Naive thymus-derived CD4-positive, alpha-beta T cell (primary cell): ENCODE data around the gene ZC3H10. TPM values are rescaled to one million over a fixed set of nuclear protein-coding genes. Genes with fewer than 3 reads are reported as not detected.

ENCODE experiments used
- ATAC-seq: fragments of 150-1000 bp; cut with Tn5 transposase; 2 replicates; pipeline ENCODE4 v1.10.0; 2021; ENCODE audit warnings: mild to moderate bottlenecking, moderate library complexity
- CTCF ChIA-PET: fragments of 350-600 bp; sonication (Branson Sonifier 250); formaldehyde crosslinking; loops from one replicate; lab custom pipeline; 2021; ENCODE audit warnings: antibody characterized with exemption; lab: Charles Lee
- POLR2A ChIA-PET: fragments of 350-600 bp; sonication (Branson Sonifier 250); formaldehyde crosslinking; loops from one replicate; lab custom pipeline; 2021; ENCODE audit warnings: antibody characterized with exemption, inconsistent platforms; lab: Charles Lee
- DNase-seq, 9 donors: peaks; one replicate each; pipeline versions ENCODE4 v3.0.0 to v3.0.0-alpha.2; 2020 to 2022; ENCODE audit warnings: mixed read lengths in 1 of 9
- H3K27ac ChIP-seq: one replicate; pipeline ENCODE4 v1.7.0; 2013; ENCODE audit warnings: mild to moderate bottlenecking, low read depth, low read length, moderate library complexity
- H3K27me3 ChIP-seq, 2 donors: one replicate each; pipeline ENCODE4 v1.7.0; 2013; ENCODE audit warnings: low read length in 2 of 2, mild to moderate bottlenecking in 2 of 2, moderate library complexity in 2 of 2; ENCODE audit not compliant: control insufficient read depth in 2 of 2, insufficient read depth in 2 of 2
- H3K36me3 ChIP-seq, 3 experiments: 1 replicate in 2 of 3; 2 replicates in 1 of 3; pipeline ENCODE4 v1.7.0; 2013; ENCODE audit warnings: low read length in 3 of 3, mild to moderate bottlenecking in 3 of 3, moderate library complexity in 1 of 3; ENCODE audit not compliant: insufficient read depth in 3 of 3, control insufficient read depth in 2 of 3
- H3K4me1 ChIP-seq, 2 donors: one replicate each; pipeline ENCODE4 v1.7.0; 2013; ENCODE audit warnings: low read length in 2 of 2, mild to moderate bottlenecking in 2 of 2, moderate library complexity in 1 of 2; ENCODE audit not compliant: control insufficient read depth in 2 of 2, insufficient read depth in 2 of 2
- H3K4me3 ChIP-seq: 2 replicates; pipeline ENCODE4 v1.7.0; 2013; ENCODE audit warnings: mild to moderate bottlenecking, low read length
- H3K9me3 ChIP-seq, 3 experiments: 1 replicate in 2 of 3; 2 replicates in 1 of 3; pipeline ENCODE4 v1.7.0; 2013; ENCODE audit warnings: low read length in 3 of 3; ENCODE audit not compliant: control insufficient read depth in 2 of 3
- H3K27ac Mint-ChIP-seq, 9 donors: one replicate each; pipeline ENCODE4 v1.8.0; 2020 to 2022; ENCODE audit warnings: mixed read lengths in 9 of 9, mild to moderate bottlenecking in 8 of 9, moderate library complexity in 5 of 9, inconsistent platforms in 2 of 9
- H3K27me3 Mint-ChIP-seq, 5 donors: one replicate each; pipeline ENCODE4 v1.8.0; 2021 to 2022; ENCODE audit warnings: mixed read lengths in 5 of 5, mild to moderate bottlenecking in 1 of 5
- H3K36me3 Mint-ChIP-seq, 5 donors: one replicate each; pipeline ENCODE4 v1.8.0; 2020 to 2022; ENCODE audit warnings: mixed read lengths in 5 of 5, mild to moderate bottlenecking in 3 of 5, inconsistent platforms in 1 of 5
- H3K4me1 Mint-ChIP-seq, 7 donors: one replicate each; pipeline ENCODE4 v1.8.0; 2020 to 2022; ENCODE audit warnings: mixed read lengths in 7 of 7, mild to moderate bottlenecking in 3 of 7, inconsistent platforms in 1 of 7
- H3K4me3 Mint-ChIP-seq, 10 donors: one replicate each; pipeline ENCODE4 v1.8.0; 2020 to 2022; ENCODE audit warnings: mild to moderate bottlenecking in 10 of 10, mixed read lengths in 10 of 10, moderate library complexity in 6 of 10, inconsistent platforms in 2 of 10
- H3K9me3 Mint-ChIP-seq, 11 donors: one replicate each; pipeline ENCODE4 v1.8.0; 2020 to 2022; ENCODE audit warnings: mixed read lengths in 11 of 11, mild to moderate bottlenecking in 4 of 11, inconsistent platforms in 1 of 11, moderate library complexity in 1 of 11
- intact Hi-C, 2 donors: fragments of 100-400 bp; cut with micrococcal nuclease; formaldehyde crosslinking; loops; one replicate each; pipeline ENCODE4 v1.15.1; 2023
- polyA plus RNA-seq, 2 donors: library from polyadenylated mRNA; unstranded; fragments of 300-500 nt; fragmentation: Illumina TruSeq; gene quantifications; one replicate each; pipeline ENCODE4 v1.2.3, GENCODE V29; 2021
- total RNA-seq, 6 experiments: library from RNA in 5 of 6; stranded (reverse) in 5 of 6; gene quantifications; 1 replicate in 5 of 6; 2 replicates in 1 of 6; pipeline ENCODE4 v1.2.3 and lab custom pipeline; 2021 to 2026

The ZC3H10 gene
- total and polyA plus RNA-seq, 7 experiments from 2014 or later, result 2.4 to 16.3 (median 8.5) TPM

DNA sequence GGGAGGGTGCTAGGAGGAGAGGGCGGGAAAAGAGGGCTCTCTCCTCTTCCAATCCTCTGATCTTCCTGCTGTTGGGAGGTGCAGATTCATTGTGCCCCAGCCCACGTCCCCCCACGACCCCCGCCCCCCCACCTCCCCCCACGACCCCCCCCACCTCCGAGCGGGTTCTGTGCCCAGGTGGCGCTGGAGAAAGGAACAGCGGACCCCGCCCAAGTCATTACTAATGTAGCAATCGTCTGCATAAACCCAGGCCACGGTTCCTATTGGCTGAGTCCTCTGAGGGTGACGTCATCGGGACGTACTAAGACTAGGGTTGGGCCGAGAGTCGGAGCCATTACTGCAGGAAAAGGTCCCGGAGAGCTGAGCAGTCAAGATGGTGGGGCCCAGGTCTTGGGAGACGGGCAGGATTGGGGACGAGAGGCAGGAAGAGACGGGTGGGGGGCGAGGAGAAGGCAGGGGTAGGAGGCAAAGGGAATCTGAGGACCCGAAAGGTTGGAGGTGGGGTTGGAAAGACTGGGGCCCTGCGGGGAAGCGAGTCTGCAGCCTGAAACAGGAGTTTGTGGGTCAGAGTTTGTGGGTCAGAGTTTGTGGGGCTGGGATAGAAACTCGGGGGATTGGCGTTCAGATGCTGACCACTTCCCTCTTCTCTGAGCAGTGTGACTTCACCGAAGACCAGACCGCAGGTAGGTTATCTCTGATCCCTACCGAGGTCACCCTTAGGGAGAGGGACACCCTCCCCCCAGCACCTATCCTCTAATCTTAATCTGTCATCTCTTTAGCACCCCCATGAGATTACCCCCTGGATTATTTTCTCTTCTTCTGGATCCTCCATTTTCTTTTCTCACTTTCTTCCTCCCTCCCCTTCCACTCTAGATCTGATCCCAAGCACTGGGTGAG lies 40.2 kb downstream of the ZC3H10 start, which contains the start of gene MYL6:
TSS of gene MYL6 (plus strand) at position 331 of the 897 bp plus-strand sequence. CDS start at position 374, 43 bp downstream.
- peak within 1 kb of the TSS; percentile 94 to 99 (median 96) for H3K4me3 Mint-ChIP-seq
- Histone ChIP-seq H3K4me1 (peaks cover 24 to 26% of the 10 kb centered on the region in 2 donors), H3K36me3 (peaks cover 4 to 39% (median 20%) of the 10 kb centered on the region in 3 experiments), H3K9me3 (no peaks in the 10 kb centered on the region), H3K27me3 (no peaks in the 10 kb centered on the region), H3K27ac (peak within 1 kb of the TSS; percentile 98), H3K4me3 (peak within 1 kb of the TSS; percentile 89)
- ATAC-seq, result peak; percentile 91
- H3K9me3 Mint-ChIP-seq, result no peaks in the 10 kb centered on the region
- H3K27ac Mint-ChIP-seq, result peak within 1 kb of the TSS; percentile 88 to 99 (median 97)
- peaks cover 0 to 42% (median 10%) of the 10 kb centered on the region in 5 donors for H3K36me3 Mint-ChIP-seq
- ChIA-PET POLR2A (interaction anchor here (0.7 to 12.7 kb wide), 12 partner anchors 9 to 1267 kb away, joined by 3 to 161 read pairs (median 8); partner anchors contain the start of genes CNPY2, DGKA, ESYT1 and RNF41), CTCF (interaction anchor here (1.0 to 3.8 kb wide), 6 partner anchors 18 to 306 kb away, joined by 3 to 15 read pairs (median 6); partner anchors contain the start of genes ESYT1 and ZC3H10)
- H3K27me3 Mint-ChIP-seq, result no peaks in the 10 kb centered on the region
- peak; percentile 58 to 97 (median 89) for DNase-seq
- H3K4me1 Mint-ChIP-seq, result peaks cover 31 to 59% (median 54%) of the 10 kb centered on the region in 7 donors
- intact Hi-C loops, result loop anchor here (1.0 to 5.0 kb wide), 8 partner anchors 31 to 203 kb away; partner anchors contain the start of genes SMARCC2 (in 2 of the 2), ZC3H10 (in 2 of the 2), NABP2 (in 1 of the 2) and RAB5B (in 1 of the 2)

DNA sequence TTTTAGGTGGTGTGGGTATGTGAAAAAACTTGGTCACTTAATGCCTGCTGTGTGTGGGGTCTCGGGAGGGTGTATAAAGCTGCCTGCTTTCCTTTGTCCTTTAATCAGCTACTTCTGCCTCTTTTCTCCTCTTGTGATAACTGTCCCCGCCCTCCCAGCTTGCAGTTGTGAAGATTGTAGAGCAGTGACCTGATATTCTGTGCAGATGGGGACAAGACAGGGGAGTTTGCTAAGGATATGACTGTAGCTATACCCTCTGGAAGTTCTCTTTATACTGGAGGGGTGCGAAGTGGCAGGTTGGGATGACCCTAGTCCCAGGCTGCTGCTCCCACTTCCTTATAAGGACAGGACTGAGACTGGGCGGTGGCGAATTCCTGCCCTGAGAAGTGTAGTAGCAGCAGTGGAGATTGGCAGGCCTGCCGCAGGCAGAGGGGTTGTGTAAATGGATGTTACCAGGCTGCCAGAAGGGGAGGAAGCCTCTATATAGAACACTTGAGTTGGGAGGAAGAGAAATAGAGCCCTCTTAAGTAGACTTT lies 40.9 kb downstream of the ZC3H10 start:
- H3K27me3 Mint-ChIP-seq, result no peaks in the 10 kb centered on the region
- DNase-seq, result peak in 3 of 9 donors; percentile 28 to 36 (median 32)
- H3K36me3 Mint-ChIP-seq, result peaks cover 0 to 47% (median 10%) of the 10 kb centered on the region in 5 donors
- peak overlapping the region; percentile 88 to 99 (median 97) for H3K27ac Mint-ChIP-seq
- peak overlapping the region; percentile 94 to 99 (median 96) for H3K4me3 Mint-ChIP-seq
- Histone ChIP-seq H3K9me3 (no peaks in the 10 kb centered on the region), H3K36me3 (peaks cover 4 to 46% (median 20%) of the 10 kb centered on the region in 3 experiments), H3K4me3 (peak overlapping the region; percentile 89), H3K27ac (peak overlapping the region; percentile 98), H3K27me3 (no peaks in the 10 kb centered on the region), H3K4me1 (peaks cover 24 to 26% of the 10 kb centered on the region in 2 donors)
- peaks cover 31 to 55% (median 52%) of the 10 kb centered on the region in 7 donors for H3K4me1 Mint-ChIP-seq
- POLR2A ChIA-PET, result interaction anchor here (0.6 to 12.7 kb wide), 17 partner anchors 9 to 1266 kb away, joined by 3 to 161 read pairs (median 4); partner anchors contain the start of genes CNPY2, DGKA, ESYT1 and RAB5B
- no peak for ATAC-seq
- CTCF ChIA-PET, result interaction anchor here (1.0 to 3.8 kb wide), 7 partner anchors 17 to 305 kb away, joined by 3 to 15 read pairs (median 3); partner anchors contain the start of genes ESYT1, SMARCC2 and ZC3H10
- intact Hi-C loops, result loop anchor here (1.0 to 5.0 kb wide), 8 partner anchors 30 to 202 kb away; partner anchors contain the start of genes SMARCC2 (in 2 of the 2), ZC3H10 (in 2 of the 2), NABP2 (in 1 of the 2) and RAB5B (in 1 of the 2)
- no peaks in the 10 kb centered on the region for H3K9me3 Mint-ChIP-seq

DNA sequence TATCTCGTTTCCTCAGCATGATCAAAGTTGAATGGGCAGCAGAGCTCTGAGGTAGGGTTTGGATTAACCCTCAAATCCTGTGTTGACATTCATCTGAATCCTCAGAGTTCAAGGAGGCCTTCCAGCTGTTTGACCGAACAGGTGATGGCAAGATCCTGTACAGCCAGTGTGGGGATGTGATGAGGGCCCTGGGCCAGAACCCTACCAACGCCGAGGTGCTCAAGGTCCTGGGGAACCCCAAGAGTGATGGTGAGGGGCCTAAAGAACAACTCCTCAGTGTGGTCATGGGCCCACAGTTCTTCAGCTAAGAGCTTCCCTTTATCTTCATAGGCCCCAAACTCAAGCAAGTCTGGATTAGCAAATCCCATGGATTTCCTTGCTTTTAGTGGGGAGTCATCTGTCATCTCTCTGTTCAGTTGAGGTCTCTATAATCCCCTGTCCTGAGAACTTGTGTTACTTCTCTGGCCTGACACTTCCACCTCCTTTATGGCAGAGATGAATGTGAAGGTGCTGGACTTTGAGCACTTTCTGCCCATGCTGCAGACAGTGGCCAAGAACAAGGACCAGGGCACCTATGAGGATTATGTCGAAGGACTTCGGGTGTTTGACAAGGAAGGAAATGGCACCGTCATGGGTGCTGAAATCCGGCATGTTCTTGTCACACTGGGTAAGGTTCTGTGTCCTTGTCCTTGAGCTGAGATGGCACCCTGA lies 41.6 kb downstream of the ZC3H10 start:
- ChIA-PET POLR2A (interaction anchor here (0.6 to 12.7 kb wide), 19 partner anchors 8 to 1266 kb away, joined by 3 to 161 read pairs (median 4); partner anchors contain the start of genes CNPY2, DGKA, ESYT1 and RAB5B), CTCF (interaction anchor here (1.0 to 3.8 kb wide), 7 partner anchors 17 to 304 kb away, joined by 3 to 15 read pairs (median 3); partner anchors contain the start of genes ESYT1, SMARCC2 and ZC3H10)
- no peaks in the 10 kb centered on the region for H3K27me3 ChIP-seq
- H3K36me3 Mint-ChIP-seq, result peaks cover 0 to 51% (median 10%) of the 10 kb centered on the region in 5 donors
- peak overlapping the region; percentile 88 to 99 (median 97) for H3K27ac Mint-ChIP-seq
- ATAC-seq (no peak), DNase-seq (no peak)
- peak overlapping the region; percentile 89 for H3K4me3 ChIP-seq
- no peaks in the 10 kb centered on the region for H3K9me3 Mint-ChIP-seq
- H3K27ac ChIP-seq, result peak overlapping the region; percentile 98
- H3K4me1 ChIP-seq, result peaks cover 24 to 26% of the 10 kb centered on the region in 2 donors
- no peaks in the 10 kb centered on the region for H3K9me3 ChIP-seq
- no peaks in the 10 kb centered on the region for H3K27me3 Mint-ChIP-seq
- peak overlapping the region; percentile 94 to 99 (median 96) for H3K4me3 Mint-ChIP-seq
- intact Hi-C loops, result loop anchor here (1.0 to 5.0 kb wide), 5 partner anchors 7 to 201 kb away; partner anchors contain the start of genes MYL6B (in 2 of the 2), RAB5B (in 1 of the 2), SMARCC2 (in 1 of the 2) and STAT2 (in 1 of the 2)
- peaks cover 4 to 52% (median 20%) of the 10 kb centered on the region in 3 experiments for H3K36me3 ChIP-seq
- H3K4me1 Mint-ChIP-seq, result peaks cover 31 to 57% (median 52%) of the 10 kb centered on the region in 7 donors

DNA sequence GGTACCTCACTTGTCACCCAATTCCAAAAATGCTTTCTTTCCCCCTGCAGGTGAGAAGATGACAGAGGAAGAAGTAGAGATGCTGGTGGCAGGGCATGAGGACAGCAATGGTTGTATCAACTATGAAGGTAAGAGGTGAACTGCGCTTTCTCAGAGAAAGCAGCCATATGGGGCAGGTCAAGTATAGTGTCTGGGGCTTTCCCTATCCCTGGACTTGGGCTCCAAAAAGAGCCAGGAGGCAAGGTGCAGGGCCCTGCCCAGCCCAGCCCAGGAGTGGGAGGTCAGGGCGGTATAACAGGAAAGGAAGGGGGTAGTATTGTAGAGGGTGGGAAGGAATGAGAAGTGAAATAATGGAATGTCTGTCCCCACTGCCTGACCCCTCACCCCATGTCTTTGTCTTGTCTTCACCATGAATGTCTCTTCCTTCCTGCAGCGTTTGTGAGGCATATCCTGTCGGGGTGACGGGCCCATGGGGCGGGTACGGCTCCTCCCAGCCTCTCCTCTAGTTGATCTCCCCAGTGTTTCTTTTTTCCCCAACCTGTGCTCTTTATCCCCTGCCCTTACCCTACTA lies 42.2 kb downstream of the ZC3H10 start:
- ChIA-PET CTCF (interaction anchor here (0.8 to 3.8 kb wide), 6 partner anchors 9 to 41 kb away, joined by 3 to 15 read pairs (median 9); partner anchors contain the start of genes ESYT1, MYL6B, SMARCC2 and ZC3H10), POLR2A (interaction anchor here (0.6 to 12.7 kb wide), 14 partner anchors 9 to 313 kb away, joined by 3 to 161 read pairs (median 4); partner anchors contain the start of genes DGKA, ESYT1, MYL6B and RAB5B)
- Histone ChIP-seq H3K9me3 (no peaks in the 10 kb centered on the region), H3K27ac (peak overlapping the region; percentile 98), H3K4me1 (peaks cover 24 to 26% of the 10 kb centered on the region in 2 donors), H3K36me3 (peaks cover 7 to 59% (median 20%) of the 10 kb centered on the region in 3 experiments), H3K27me3 (no peaks in the 10 kb centered on the region), H3K4me3 (peak overlapping the region; percentile 89)
- Mint-ChIP-seq H3K9me3 (no peaks in the 10 kb centered on the region), H3K4me1 (peaks cover 31 to 57% (median 51%) of the 10 kb centered on the region in 7 donors), H3K27ac (peak overlapping the region; percentile 88 to 99 (median 97)), H3K4me3 (peak overlapping the region; percentile 94 to 99 (median 96)), H3K27me3 (no peaks in the 10 kb centered on the region), H3K36me3 (peaks cover 0 to 50% (median 10%) of the 10 kb centered on the region in 5 donors)
- ATAC-seq (peak; percentile 60), DNase-seq (peak; percentile 31 to 74 (median 67))
- intact Hi-C loops, result loop anchor here (1.0 kb wide), 1 partner anchor 8 kb away; the partner anchor contains the start of gene MYL6B (in 2 of the 2)
